ENCODE measurements around the gene SLC16A3. TPM values are rescaled to one million over a fixed set of nuclear protein-coding genes. Genes with fewer than 3 reads are reported as not detected.

Gene SLC16A3
- total RNA-seq, 1 donor, result 105 TPM

DNA sequence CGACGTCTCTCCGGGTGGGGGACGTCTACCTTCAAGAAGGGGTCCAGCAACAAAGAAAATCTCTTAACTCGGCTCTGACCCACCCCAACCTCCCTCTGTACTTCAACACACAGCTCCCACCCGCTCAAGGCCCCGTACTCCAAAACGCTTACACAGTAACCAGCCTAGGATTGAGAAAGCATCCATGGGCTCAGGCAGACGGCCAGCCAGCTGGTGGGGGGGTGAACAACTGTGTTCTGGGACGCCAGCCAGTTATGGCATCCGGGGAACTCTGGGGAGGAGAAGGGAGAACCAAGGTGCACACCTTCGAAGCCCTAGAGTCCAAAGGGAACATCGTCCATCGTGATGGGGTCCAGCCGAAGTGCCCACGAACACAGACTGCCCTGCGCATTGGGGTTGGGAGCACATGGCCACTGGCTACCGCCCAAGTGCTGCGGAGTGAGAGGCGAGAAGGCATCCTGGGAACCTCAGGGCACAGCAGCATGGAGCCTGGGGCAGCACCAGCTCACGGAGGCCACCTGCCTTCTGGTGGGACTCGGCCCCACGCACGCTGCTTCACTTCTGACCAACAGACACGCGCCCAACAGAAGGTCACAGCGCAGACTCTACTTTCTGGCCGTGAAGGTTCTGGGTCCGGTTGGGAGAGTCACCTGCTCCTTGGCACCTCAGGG is 14.3 kb downstream of the SLC16A3 start:
- Histone ChIP-seq H3K4me1 (ENCODE audit: insufficient read depth, low read length) (peaks cover 64% of the 10 kb centered on the region), H3K4me3 (ENCODE audit: low read length) (no peak overlapping the region), H3K27me3 (ENCODE audit: insufficient read depth, low read length) (no peaks in the 10 kb centered on the region), H3K9me3 (ENCODE audit: low read depth, low read length) (no peaks in the 10 kb centered on the region)

- Histone ChIP-seq H3K4me1 (ENCODE audit: insufficient read depth, low read length) (peaks cover 56% of the 10 kb centered on the region), H3K4me3 (ENCODE audit: low read length) (no peak overlapping the region), H3K27me3 (ENCODE audit: insufficient read depth, low read length) (no peaks in the 10 kb centered on the region), H3K9me3 (ENCODE audit: low read depth, low read length) (no peaks in the 10 kb centered on the region)
Measured at GRCh38 chr17:82243648-82244412, 15.0 kb downstream of the SLC16A3 start.

- Histone ChIP-seq H3K9me3 (ENCODE audit: low read depth, low read length) (no peaks in the 10 kb centered on the region), H3K27me3 (ENCODE audit: insufficient read depth, low read length) (no peaks in the 10 kb centered on the region), H3K4me3 (ENCODE audit: low read length) (no peak overlapping the region), H3K4me1 (ENCODE audit: insufficient read depth, low read length) (peaks cover 49% of the 10 kb centered on the region)
Measured at GRCh38 chr17:82244413-82245133, 15.7 kb downstream of the SLC16A3 start.

GRCh38 chr17:82245134-82246039 is 16.5 kb downstream of the SLC16A3 start:
- Histone ChIP-seq H3K4me1 (ENCODE audit: insufficient read depth, low read length) (peaks cover 41% of the 10 kb centered on the region), H3K4me3 (ENCODE audit: low read length) (no peak overlapping the region), H3K9me3 (ENCODE audit: low read depth, low read length) (no peaks in the 10 kb centered on the region)

DNA sequence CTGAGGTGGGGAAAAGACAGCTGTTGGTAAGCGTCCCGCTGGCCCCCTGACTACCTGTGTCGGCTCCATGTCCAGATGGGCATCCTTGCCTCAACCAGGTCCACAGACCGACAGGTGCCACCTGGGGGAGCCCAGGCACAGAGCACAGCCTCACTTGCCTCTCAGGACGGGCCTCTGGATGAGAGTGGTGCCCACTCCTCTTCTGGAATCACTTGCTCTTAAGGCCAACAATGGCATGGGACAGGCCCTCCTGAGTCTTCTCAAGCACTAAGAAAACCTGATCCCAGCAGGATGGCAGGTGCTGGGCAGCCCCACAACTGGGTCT is 17.2 kb downstream of the SLC16A3 start:
- Histone ChIP-seq H3K9me3 (ENCODE audit: low read depth, low read length) (no peaks in the 10 kb centered on the region), H3K4me1 (ENCODE audit: insufficient read depth, low read length) (peaks cover 35% of the 10 kb centered on the region), H3K4me3 (ENCODE audit: low read length) (no peak overlapping the region), H3K27me3 (ENCODE audit: insufficient read depth, low read length) (no peaks in the 10 kb centered on the region)

More at GRCh38 chr17:82245134-82246039, 16.5 kb downstream of the SLC16A3 start:
- no peaks in the 10 kb centered on the region for H3K27me3 ChIP-seq (ENCODE audit: insufficient read depth, low read length)

- Histone ChIP-seq H3K4me3 (ENCODE audit: low read length) (no peak overlapping the region), H3K9me3 (ENCODE audit: low read depth, low read length) (no peaks in the 10 kb centered on the region), H3K27me3 (ENCODE audit: insufficient read depth, low read length) (no peaks in the 10 kb centered on the region), H3K4me1 (ENCODE audit: insufficient read depth, low read length) (peaks cover 29% of the 10 kb centered on the region)
Measured at GRCh38 chr17:82246365-82247181, 17.7 kb downstream of the SLC16A3 start.

DNA sequence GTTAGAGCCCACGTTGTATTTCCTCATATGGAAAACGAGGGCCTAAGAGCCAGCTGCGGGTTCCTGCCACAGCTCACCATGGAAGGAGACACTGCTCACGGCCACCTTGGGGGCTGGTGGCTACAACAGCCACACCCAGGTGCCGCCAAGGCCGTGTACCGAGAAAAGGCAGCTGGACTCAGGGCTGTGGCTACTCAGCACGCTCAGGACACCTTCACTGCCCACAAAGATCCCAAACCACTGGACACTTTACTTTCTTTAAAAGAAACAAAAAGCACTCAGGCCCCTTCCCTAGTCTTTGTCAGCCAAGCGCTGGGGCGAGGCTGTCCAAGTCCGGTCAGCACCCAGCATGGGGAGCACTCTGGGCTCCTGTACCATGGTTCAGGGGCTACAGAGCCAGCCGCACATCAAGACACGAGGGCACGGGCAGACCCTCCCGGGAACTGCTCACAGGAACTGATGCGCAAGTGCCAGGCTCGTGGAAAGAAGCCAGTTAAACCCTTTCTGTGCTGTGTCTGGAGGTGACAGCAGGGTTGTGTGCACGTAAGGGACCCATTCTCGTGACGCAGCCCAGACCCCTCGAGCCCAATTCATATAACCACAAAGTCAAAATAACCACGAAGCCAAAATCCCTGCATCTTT is 18.5 kb downstream of the SLC16A3 start:
- H3K4me1 ChIP-seq (ENCODE audit: insufficient read depth, low read length), result peaks cover 22% of the 10 kb centered on the region
- H3K4me3 ChIP-seq (ENCODE audit: low read length), result no peak overlapping the region
- H3K9me3 ChIP-seq (ENCODE audit: low read depth, low read length), result no peaks in the 10 kb centered on the region
- no peaks in the 10 kb centered on the region for H3K27me3 ChIP-seq (ENCODE audit: insufficient read depth, low read length)

- Histone ChIP-seq H3K4me3 (ENCODE audit: low read length) (no peak overlapping the region), H3K9me3 (ENCODE audit: low read depth, low read length) (no peaks in the 10 kb centered on the region), H3K4me1 (ENCODE audit: insufficient read depth, low read length) (peaks cover 15% of the 10 kb centered on the region), H3K27me3 (ENCODE audit: insufficient read depth, low read length) (no peaks in the 10 kb centered on the region)
Measured at GRCh38 chr17:82247856-82248671, 19.2 kb downstream of the SLC16A3 start.

GRCh38 chr17:82248815-82249674 is 20.2 kb downstream of the SLC16A3 start:
- Histone ChIP-seq H3K27me3 (ENCODE audit: insufficient read depth, low read length) (no peaks in the 10 kb centered on the region), H3K9me3 (ENCODE audit: low read depth, low read length) (no peaks in the 10 kb centered on the region), H3K4me1 (ENCODE audit: insufficient read depth, low read length) (peaks cover 12% of the 10 kb centered on the region), H3K4me3 (ENCODE audit: low read length) (no peak overlapping the region)

DNA sequence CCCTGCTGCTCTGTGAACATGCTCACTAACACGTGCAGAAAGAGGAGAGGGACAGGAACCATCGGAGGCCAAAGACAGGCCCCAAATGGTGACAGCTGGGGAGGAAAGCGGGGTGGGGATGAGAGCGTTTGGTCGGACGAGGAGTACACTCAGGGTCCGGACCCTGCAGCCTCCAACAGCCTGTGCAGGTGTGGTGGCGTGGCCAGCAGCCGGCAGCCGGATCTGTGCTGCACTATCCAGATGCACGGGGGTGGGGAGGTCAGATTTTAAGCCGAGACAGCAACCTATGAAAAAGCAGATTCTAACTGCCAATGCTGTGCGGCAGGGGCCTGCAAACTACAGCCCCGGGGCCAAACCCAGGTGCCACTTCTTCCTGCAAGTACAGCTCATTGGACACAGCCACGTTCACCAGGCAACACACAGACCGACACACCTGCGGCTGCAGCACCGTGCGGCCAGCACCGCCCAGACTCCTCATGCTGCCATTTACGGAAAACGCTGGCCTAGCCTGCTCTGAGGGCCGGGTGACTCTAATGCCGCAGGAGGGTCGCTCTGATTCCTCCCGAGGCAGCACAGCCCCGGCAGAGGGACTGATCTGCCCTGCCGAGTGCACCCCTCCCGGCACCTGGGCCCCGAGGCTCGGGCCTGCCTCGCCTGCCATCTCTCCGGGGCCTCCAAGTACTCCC is 21.2 kb downstream of the SLC16A3 start:
- Histone ChIP-seq H3K9me3 (ENCODE audit: low read depth, low read length) (no peaks in the 10 kb centered on the region), H3K4me1 (ENCODE audit: insufficient read depth, low read length) (peaks cover 12% of the 10 kb centered on the region), H3K27me3 (ENCODE audit: insufficient read depth, low read length) (no peaks in the 10 kb centered on the region), H3K4me3 (ENCODE audit: low read length) (no peak overlapping the region)

DNA sequence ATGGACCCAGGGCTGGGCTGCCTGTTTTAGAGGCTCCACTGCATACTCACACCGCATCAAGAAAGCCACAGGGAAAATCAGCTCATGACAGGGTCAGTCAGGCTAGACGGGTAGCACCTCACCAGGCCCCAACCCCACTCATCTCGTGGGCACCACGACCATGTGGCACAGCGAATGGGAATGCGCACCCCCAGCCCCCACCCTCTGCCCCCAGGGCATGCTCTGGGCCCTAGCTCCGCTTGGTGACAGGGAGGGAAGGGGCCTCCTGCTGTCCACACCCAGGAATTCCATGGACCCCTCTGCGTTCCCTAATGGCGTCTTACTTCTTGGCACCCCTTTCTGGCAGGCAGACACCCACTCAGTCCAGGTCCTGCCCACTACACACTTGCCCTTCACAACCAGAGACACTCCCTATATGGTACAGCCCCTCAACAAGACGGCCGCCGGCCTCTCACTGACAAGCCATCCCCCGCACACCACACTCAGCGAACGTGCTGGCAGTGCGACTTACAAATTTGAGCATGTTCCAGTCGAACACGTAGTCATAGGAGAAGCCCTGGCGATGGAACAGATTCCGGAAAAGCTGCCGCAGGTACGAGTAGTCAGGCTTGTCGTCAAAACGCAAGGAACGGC is 22.1 kb downstream of the SLC16A3 start:
- H3K4me1 ChIP-seq (ENCODE audit: insufficient read depth, low read length), result peaks cover 12% of the 10 kb centered on the region
- H3K27me3 ChIP-seq (ENCODE audit: insufficient read depth, low read length), result no peaks in the 10 kb centered on the region
- H3K9me3 ChIP-seq (ENCODE audit: low read depth, low read length), result no peaks in the 10 kb centered on the region
- H3K4me3 ChIP-seq (ENCODE audit: low read length), result no peak overlapping the region

All from mononuclear cell (primary cell).